Astrocyte (in vitro differentiated cells and primary cell): ENCODE results near the gene SH3GL2. TPM values are rescaled to one million over a fixed set of nuclear protein-coding genes. Genes with fewer than 3 reads are reported as not detected.

Experiments
- DNase-seq: peaks from one replicate; pipeline ENCODE4 v3.0.0-alpha.2; 2010; ENCODE audit warnings: low read depth
- FAIRE-seq: peaks from 2 replicates; lab custom pipeline; 2011; peaks lifted over from hg19 to GRCh38; lab: Jason Lieb, UNC
- H2AFZ ChIP-seq: 2 replicates; pipeline ENCODE4 v1.6.0; 2012; ENCODE audit warnings: low read depth, low read length, inconsistent platforms
- H3K27ac ChIP-seq: 2 replicates; pipeline ENCODE4 v1.5.1; 2011; ENCODE audit warnings: low read depth, low read length, inconsistent platforms
- H3K27me3 ChIP-seq: 2 replicates; pipeline ENCODE4 v1.6.0; 2011; ENCODE audit warnings: low read length, inconsistent platforms; ENCODE audit not compliant: insufficient read depth
- H3K36me3 ChIP-seq: 2 replicates; pipeline ENCODE4 v1.5.1; 2011; ENCODE audit warnings: low read length, inconsistent platforms; ENCODE audit not compliant: insufficient read depth
- H3K4me1 ChIP-seq: 2 replicates; pipeline ENCODE4 v1.5.1; 2011; ENCODE audit warnings: low read length, inconsistent platforms; ENCODE audit not compliant: insufficient read depth
- H3K4me2 ChIP-seq: 2 replicates; pipeline ENCODE4 v1.6.0; 2012; ENCODE audit warnings: low read length, inconsistent platforms
- H3K4me3 ChIP-seq: 2 replicates; pipeline ENCODE4 v1.5.1; 2011; ENCODE audit warnings: low read depth, mild to moderate bottlenecking, low read length, inconsistent platforms; ENCODE audit not compliant: insufficient read depth
- H3K79me2 ChIP-seq: 2 replicates; pipeline ENCODE4 v1.6.0; 2012; ENCODE audit warnings: mild to moderate bottlenecking, low read length, inconsistent platforms; ENCODE audit not compliant: insufficient read depth
- H3K9ac ChIP-seq: 2 replicates; pipeline ENCODE4 v1.6.0; 2012; ENCODE audit warnings: mild to moderate bottlenecking, low read length, inconsistent platforms
- H3K9me3 ChIP-seq: 2 replicates; pipeline ENCODE4 v1.5.1; 2012; ENCODE audit warnings: low read depth, mild to moderate bottlenecking, low read length, inconsistent platforms; ENCODE audit not compliant: insufficient read depth
- H4K20me1 ChIP-seq: 2 replicates; pipeline ENCODE4 v1.6.0; 2012; ENCODE audit warnings: low read length, inconsistent platforms; ENCODE audit not compliant: insufficient read depth
- H3K27ac Mint-ChIP-seq: one replicate; pipeline ENCODE4 v1.8.0; 2021; ENCODE audit warnings: mild to moderate bottlenecking, mixed read lengths; ENCODE audit not compliant: unreplicated experiment
- H3K27me3 Mint-ChIP-seq: one replicate; pipeline ENCODE4 v1.8.0; 2021; ENCODE audit warnings: low read depth, mixed read lengths; ENCODE audit not compliant: unreplicated experiment
- H3K36me3 Mint-ChIP-seq: one replicate; pipeline ENCODE4 v1.8.0; 2021; ENCODE audit warnings: low read depth, mixed read lengths; ENCODE audit not compliant: unreplicated experiment
- H3K4me1 Mint-ChIP-seq: one replicate; pipeline ENCODE4 v1.8.0; 2021; ENCODE audit warnings: low read depth, mixed read lengths; ENCODE audit not compliant: unreplicated experiment
- H3K4me3 Mint-ChIP-seq: one replicate; pipeline ENCODE4 v1.8.0; 2021; ENCODE audit warnings: mild to moderate bottlenecking, moderate library complexity, mixed read lengths; ENCODE audit not compliant: unreplicated experiment
- H3K9me3 Mint-ChIP-seq: one replicate; pipeline ENCODE4 v1.8.0; 2021; ENCODE audit warnings: mild to moderate bottlenecking, mixed read lengths; ENCODE audit not compliant: unreplicated experiment
- EZH2 ChIP-seq: IDR thresholded peaks from 2 replicates; pipeline ENCODE4 v1.6.1; 2012; ENCODE audit warnings: mild to moderate bottlenecking, low read length, inconsistent platforms; ENCODE audit not compliant: insufficient read depth
- total RNA-seq: library from RNA; stranded (reverse); gene quantifications from 2 replicates; pipeline ENCODE4 v1.2.1, GENCODE V29; 2021
- TF ChIP-seq, protein P1 (sequence below): IDR thresholded peaks from 2 replicates; pipeline ENCODE4 v1.5.1; 2011; ENCODE audit warnings: low read depth, mild to moderate bottlenecking, inconsistent platforms, low read length, moderate library complexity; ENCODE audit not compliant: insufficient read depth

SH3GL2 gene
- total RNA-seq, 1 donor from 2014 or later, result 0.16 TPM

DNA sequence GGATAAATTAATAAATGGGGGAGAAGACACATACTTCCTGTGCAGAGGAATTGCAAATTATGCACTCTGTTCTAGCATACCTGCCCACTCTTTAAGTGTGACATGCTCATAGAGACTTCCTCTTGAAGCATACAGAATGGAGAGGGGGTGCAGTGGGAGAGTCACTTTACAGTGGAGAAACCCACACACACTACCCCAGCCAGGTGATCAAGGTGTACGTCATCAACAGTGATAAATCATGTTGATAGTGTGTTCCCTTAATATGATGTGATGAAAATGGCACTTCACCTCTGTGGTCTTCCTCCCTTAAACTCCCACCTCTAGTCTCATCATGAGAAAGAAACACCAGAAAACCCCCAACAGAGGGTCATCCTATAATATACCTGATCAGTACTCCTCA lies 110.0 kb downstream of the SH3GL2 start:
- Mint-ChIP-seq H3K9me3 (no peaks in the 10 kb centered on the region), H3K4me3 (no peak overlapping the region), H3K36me3 (no peaks in the 10 kb centered on the region), H3K4me1 (no peaks in the 10 kb centered on the region), H3K27me3 (no peaks in the 10 kb centered on the region), H3K27ac (no peak overlapping the region)
- Histone ChIP-seq H3K79me2 (no peaks in the 10 kb centered on the region), H3K4me2 (no peak overlapping the region), H3K27ac (no peak overlapping the region), H4K20me1 (no peaks in the 10 kb centered on the region), H2AFZ (no peak overlapping the region), H3K9me3 (no peaks in the 10 kb centered on the region), H3K36me3 (no peaks in the 10 kb centered on the region), H3K4me1 (no peaks in the 10 kb centered on the region), H3K9ac (no peak overlapping the region), H3K27me3 (no peaks in the 10 kb centered on the region), H3K4me3 (no peak overlapping the region)
- DNase-seq, result no peak
- TF ChIP-seq, protein P1, sequence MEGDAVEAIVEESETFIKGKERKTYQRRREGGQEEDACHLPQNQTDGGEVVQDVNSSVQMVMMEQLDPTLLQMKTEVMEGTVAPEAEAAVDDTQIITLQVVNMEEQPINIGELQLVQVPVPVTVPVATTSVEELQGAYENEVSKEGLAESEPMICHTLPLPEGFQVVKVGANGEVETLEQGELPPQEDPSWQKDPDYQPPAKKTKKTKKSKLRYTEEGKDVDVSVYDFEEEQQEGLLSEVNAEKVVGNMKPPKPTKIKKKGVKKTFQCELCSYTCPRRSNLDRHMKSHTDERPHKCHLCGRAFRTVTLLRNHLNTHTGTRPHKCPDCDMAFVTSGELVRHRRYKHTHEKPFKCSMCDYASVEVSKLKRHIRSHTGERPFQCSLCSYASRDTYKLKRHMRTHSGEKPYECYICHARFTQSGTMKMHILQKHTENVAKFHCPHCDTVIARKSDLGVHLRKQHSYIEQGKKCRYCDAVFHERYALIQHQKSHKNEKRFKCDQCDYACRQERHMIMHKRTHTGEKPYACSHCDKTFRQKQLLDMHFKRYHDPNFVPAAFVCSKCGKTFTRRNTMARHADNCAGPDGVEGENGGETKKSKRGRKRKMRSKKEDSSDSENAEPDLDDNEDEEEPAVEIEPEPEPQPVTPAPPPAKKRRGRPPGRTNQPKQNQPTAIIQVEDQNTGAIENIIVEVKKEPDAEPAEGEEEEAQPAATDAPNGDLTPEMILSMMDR, result no peak
- no peak for TF ChIP-seq EZH2
- FAIRE-seq, result no peak

DNA sequence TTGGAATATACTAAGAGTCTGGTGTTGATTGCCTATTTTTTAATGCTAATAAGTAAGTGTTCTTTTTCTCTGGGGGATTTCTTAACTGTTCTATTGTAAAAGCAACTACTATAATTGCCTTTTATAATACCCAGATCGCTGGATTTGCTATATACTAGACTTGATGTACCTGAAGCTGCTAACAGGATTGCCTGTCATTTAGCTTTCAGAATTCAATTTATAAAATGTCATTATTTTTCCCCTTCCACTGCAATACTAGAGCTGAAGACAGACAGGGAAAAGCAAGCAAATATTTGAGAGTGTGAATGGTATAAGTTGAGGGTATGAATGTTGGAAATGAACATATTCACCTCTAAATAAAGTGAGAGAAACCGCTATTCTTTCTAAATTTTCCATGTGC lies 115.5 kb downstream of the SH3GL2 start:
- no peak overlapping the region for H3K27ac Mint-ChIP-seq
- H3K4me3 ChIP-seq, result no peak overlapping the region
- H3K79me2 ChIP-seq, result no peaks in the 10 kb centered on the region
- no peaks in the 10 kb centered on the region for H3K27me3 Mint-ChIP-seq
- H3K36me3 Mint-ChIP-seq, result no peaks in the 10 kb centered on the region
- H4K20me1 ChIP-seq, result no peaks in the 10 kb centered on the region
- H2AFZ ChIP-seq, result no peak overlapping the region
- no peaks in the 10 kb centered on the region for H3K27me3 ChIP-seq
- TF ChIP-seq, protein P1, result no peak
- no peak for TF ChIP-seq EZH2
- H3K9me3 Mint-ChIP-seq, result no peaks in the 10 kb centered on the region
- H3K27ac ChIP-seq, result no peak overlapping the region
- H3K4me3 Mint-ChIP-seq, result no peak overlapping the region
- no peaks in the 10 kb centered on the region for H3K9me3 ChIP-seq
- H3K4me1 Mint-ChIP-seq, result no peaks in the 10 kb centered on the region
- H3K4me1 ChIP-seq, result no peaks in the 10 kb centered on the region
- no peak for FAIRE-seq
- no peak overlapping the region for H3K9ac ChIP-seq
- DNase-seq, result no peak
- H3K36me3 ChIP-seq, result no peaks in the 10 kb centered on the region
- H3K4me2 ChIP-seq, result no peak overlapping the region

DNA sequence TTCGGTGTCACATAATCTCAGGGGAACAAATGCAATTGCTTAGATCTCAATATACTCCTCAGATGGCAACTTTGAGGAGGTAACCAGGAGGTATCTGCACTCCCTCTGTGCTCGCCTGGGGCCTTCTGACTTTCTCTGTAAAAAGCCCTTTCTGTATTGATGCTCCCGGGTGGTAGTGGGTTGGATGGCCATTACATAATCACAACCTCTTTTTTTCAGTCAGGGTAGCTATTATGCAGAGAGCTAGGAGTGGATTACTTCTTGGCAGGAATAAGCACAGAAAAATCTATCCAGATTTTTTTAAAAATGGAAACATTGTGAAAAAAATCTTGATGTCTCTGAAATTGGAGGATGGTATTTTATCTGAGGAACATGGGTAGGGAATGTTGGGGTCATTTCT lies 116.6 kb downstream of the SH3GL2 start:
- Histone ChIP-seq H3K27ac (no peak overlapping the region), H3K27me3 (no peaks in the 10 kb centered on the region), H3K36me3 (no peaks in the 10 kb centered on the region), H3K4me2 (no peak overlapping the region), H3K9me3 (no peaks in the 10 kb centered on the region), H3K9ac (no peak overlapping the region), H4K20me1 (no peaks in the 10 kb centered on the region), H3K79me2 (no peaks in the 10 kb centered on the region), H3K4me3 (no peak overlapping the region), H2AFZ (no peak overlapping the region), H3K4me1 (no peaks in the 10 kb centered on the region)
- no peaks in the 10 kb centered on the region for H3K9me3 Mint-ChIP-seq
- no peaks in the 10 kb centered on the region for H3K27me3 Mint-ChIP-seq
- peaks cover 9% of the 10 kb centered on the region for H3K4me1 Mint-ChIP-seq
- TF ChIP-seq, protein P1, result no peak
- no peak for TF ChIP-seq EZH2
- H3K36me3 Mint-ChIP-seq, result no peaks in the 10 kb centered on the region
- H3K4me3 Mint-ChIP-seq, result no peak overlapping the region
- FAIRE-seq (no peak), DNase-seq (no peak)
- no peak overlapping the region for H3K27ac Mint-ChIP-seq
